HepG2 (cell line): ENCODE data around the gene KRTCAP3. TPM values are rescaled to one million over a fixed set of nuclear protein-coding genes. Genes with fewer than 3 reads are reported as not detected.

ENCODE experiments used
- ARHGAP35 ChIP-seq: sonication (generic); formaldehyde crosslinking; IDR thresholded peaks from 2 replicates; pipeline ENCODE4 v1.9.0; 2022; ENCODE audit warnings: mild to moderate bottlenecking, inconsistent platforms, moderate library complexity, missing genetic modification reagents, borderline replicate concordance
- ATF7 ChIP-seq, 2 experiments: fragments of 450-650 bp in 1 of 2; sonication (generic) in 1 of 2; formaldehyde crosslinking in 1 of 2; IDR thresholded peaks; 2 replicates each; pipeline versions ENCODE4 v1.4.0 to v1.6.1; 2016 to 2020; ENCODE audit warnings: antibody characterized with exemption in 1 of 2, mild to moderate bottlenecking in 1 of 2, missing genetic modification reagents in 1 of 2
- CREM ChIP-seq, 2 experiments: sonication (generic) in 1 of 2; formaldehyde crosslinking in 1 of 2; IDR thresholded peaks; 2 replicates each; pipeline versions ENCODE4 v1.4.0 to v1.6.1; 2016 to 2020; ENCODE audit warnings: antibody characterized with exemption in 1 of 2, mild to moderate bottlenecking in 1 of 2, missing genetic modification reagents in 1 of 2
- EZH2 ChIP-seq: conservative IDR thresholded peaks from 2 replicates; pipeline ENCODE4 v1.6.1; 2012; ENCODE audit warnings: mild to moderate bottlenecking, low read depth, low read length, moderate library complexity
- HDAC2 ChIP-seq: sonication (generic); formaldehyde crosslinking; IDR thresholded peaks from 2 replicates; pipeline ENCODE4 v1.4.0; 2020; ENCODE audit warnings: missing genetic modification reagents
- HMGA1 ChIP-seq: sonication (generic); formaldehyde crosslinking; conservative IDR thresholded peaks from 2 replicates; pipeline ENCODE4 v1.4.0; 2020; ENCODE audit warnings: missing genetic modification reagents
- HOXA3 ChIP-seq: sonication (generic); formaldehyde crosslinking; IDR thresholded peaks from 2 replicates; pipeline ENCODE4 v1.5.0; 2020; ENCODE audit warnings: missing genetic modification reagents
- MAFF ChIP-seq: IDR thresholded peaks from 2 replicates; pipeline ENCODE4 v1.6.1; 2011; ENCODE audit warnings: low read depth, low read length, improper control_type of control experiment
- MBD4 ChIP-seq: IDR thresholded peaks from 2 replicates; pipeline ENCODE4 v1.6.1; 2012; ENCODE audit warnings: low read length, inconsistent platforms, borderline replicate concordance
- NFE2 ChIP-seq: sonication (generic); formaldehyde crosslinking; IDR thresholded peaks from 2 replicates; pipeline ENCODE4 v1.4.0; 2020; ENCODE audit warnings: missing genetic modification reagents
- NFKBIZ ChIP-seq: IDR thresholded peaks from 2 replicates; pipeline ENCODE4 v1.6.1; 2018; ENCODE audit warnings: missing genetic modification reagents, missing compliant biosample characterization
- ONECUT2 ChIP-seq: sonication (generic); formaldehyde crosslinking; IDR thresholded peaks from 2 replicates; pipeline ENCODE4 v1.4.0; 2020; ENCODE audit warnings: missing genetic modification reagents
- PCBP1 ChIP-seq: fragments of 200-400 bp; formaldehyde crosslinking; IDR thresholded peaks from 2 replicates; pipeline ENCODE4 v1.6.1; 2017; ENCODE audit warnings: mild to moderate bottlenecking, low read depth, low read length, borderline replicate concordance
- POLR2G ChIP-seq: fragments of 200-400 bp; formaldehyde crosslinking; IDR thresholded peaks from 2 replicates; pipeline ENCODE4 v1.6.1; 2018; ENCODE audit warnings: mild to moderate bottlenecking, low read depth, low read length, moderate library complexity
- PRPF4 ChIP-seq: fragments of 200-400 bp; formaldehyde crosslinking; IDR thresholded peaks from 2 replicates; pipeline ENCODE4 v1.6.1; 2016; ENCODE audit warnings: low read length, low read depth; ENCODE audit not compliant: poor library complexity, severe bottlenecking
- SALL2 ChIP-seq: sonication (generic); formaldehyde crosslinking; IDR thresholded peaks from 2 replicates; pipeline ENCODE4 v1.8.1; 2023; ENCODE audit warnings: mild to moderate bottlenecking, missing genetic modification reagents, inconsistent platforms
- SNAI1 ChIP-seq: sonication (generic); formaldehyde crosslinking; IDR thresholded peaks from 2 replicates; pipeline ENCODE4 v1.5.0; 2020; ENCODE audit warnings: mild to moderate bottlenecking, missing genetic modification reagents, borderline replicate concordance
- TBP ChIP-seq: sonication (generic); formaldehyde crosslinking; IDR thresholded peaks from 2 replicates; pipeline ENCODE4 v1.5.0; 2020; ENCODE audit warnings: missing genetic modification reagents
- TEAD3 ChIP-seq: optimal IDR thresholded peaks from 2 replicates; pipeline ENCODE3; 2016; ENCODE audit warnings: borderline replicate concordance
- ZKSCAN5 ChIP-seq: sonication (generic); formaldehyde crosslinking; IDR thresholded peaks from 2 replicates; pipeline ENCODE4 v1.5.1; 2020; ENCODE audit warnings: mild to moderate bottlenecking, missing genetic modification reagents
- ZKSCAN8 ChIP-seq: IDR thresholded peaks from 2 replicates; pipeline ENCODE4 v1.6.1; 2016; ENCODE audit warnings: borderline replicate concordance, missing genetic modification reagents, missing compliant biosample characterization
- ZMAT3 ChIP-seq: sonication (generic); formaldehyde crosslinking; conservative IDR thresholded peaks from 2 replicates; pipeline ENCODE4 v1.7.0; 2021; ENCODE audit warnings: missing genetic modification reagents
- ZNF569 ChIP-seq: sonication (generic); formaldehyde crosslinking; IDR thresholded peaks from 2 replicates; pipeline ENCODE4 v1.5.0; 2020; ENCODE audit warnings: mild to moderate bottlenecking, missing genetic modification reagents, moderate library complexity, borderline replicate concordance
- polyA plus RNA-seq, 8 experiments: library from polyadenylated mRNA; depleted of rRNA in 3 of 8; stranded (reverse) in 7 of 8; unstranded in 1 of 8; fragments of >200 nt; fragmentation: Illumina TruSeq in 4 of 8; extraction: Trizol in 4 of 8; gene quantifications; 2 replicates each; pipeline versions ENCODE4 v1.2.1 to v1.2.3, GENCODE V29; 2011 to 2016; ENCODE audit warnings: low read depth in 4 of 8, missing spikeins in 1 of 8, mixed read lengths in 1 of 8; ENCODE audit not compliant: insufficient read depth in 1 of 8
- total RNA-seq, 5 experiments: library from RNA; depleted of rRNA; stranded (reverse); fragments of >200 nt; fragmentation: Illumina TruSeq; extraction: Trizol; gene quantifications; 2 replicates each; pipeline ENCODE4 v1.2.3, GENCODE V29; 2016; ENCODE audit warnings: low read depth in 1 of 5
- TF ChIP-seq, protein P1 (sequence below): IDR thresholded peaks from 2 replicates; pipeline ENCODE4 v1.4.0; 2020; ENCODE audit warnings: mild to moderate bottlenecking, missing genetic modification reagents
- TF ChIP-seq, protein P2 (sequence below): sonication (generic); formaldehyde crosslinking; IDR thresholded peaks from 2 replicates; pipeline ENCODE4 v1.5.1; 2020; ENCODE audit warnings: missing genetic modification reagents, mild to moderate bottlenecking, borderline replicate concordance

The KRTCAP3 gene
- total and polyA plus RNA-seq, 2 of the 13 experiments (the other 11 are each of a cell fraction or from before 2014, with no cell fraction given): 2.1 to 4.5 TPM

DNA sequence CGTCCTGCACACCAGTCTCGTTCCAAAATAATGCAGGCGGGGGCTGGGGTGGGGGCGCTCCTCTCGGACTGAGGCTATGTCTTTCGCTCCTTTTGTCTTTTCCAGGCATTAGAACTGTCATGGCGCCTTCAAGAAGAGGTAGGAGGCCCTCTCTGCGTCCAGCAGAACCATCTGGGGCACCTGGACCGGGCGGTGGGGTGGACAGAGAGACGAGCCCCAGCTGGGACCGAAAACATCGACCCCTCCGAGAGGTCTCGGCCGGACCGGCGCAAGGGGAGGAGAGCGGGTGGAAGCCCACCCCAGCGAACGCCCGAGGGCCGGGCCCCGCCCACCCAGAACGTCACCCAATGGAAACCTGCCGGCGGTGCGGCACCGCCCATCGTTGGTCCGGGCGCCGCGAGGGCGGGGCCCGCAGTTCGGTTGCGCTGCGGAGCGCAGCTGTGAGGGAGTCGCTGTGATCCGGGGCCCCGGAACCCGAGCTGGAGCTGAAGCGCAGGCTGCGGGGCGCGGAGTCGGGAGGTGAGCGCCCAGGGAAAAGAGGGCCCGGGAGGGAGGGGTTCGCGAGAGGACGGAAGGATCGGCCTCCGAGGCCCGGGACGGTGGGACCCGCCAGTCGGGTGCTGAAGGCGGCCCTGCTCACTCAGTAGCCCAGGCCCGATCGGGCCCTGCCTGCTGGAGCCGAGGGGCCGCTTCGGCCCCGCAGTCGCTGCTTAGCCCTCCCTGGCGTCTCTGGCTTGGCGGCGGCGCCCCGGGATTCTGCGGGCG, 13.8 kb upstream of the KRTCAP3 start, which contains the start of gene NRBP1 (continued):
- TF ChIP-seq POLR2G (peak; percentile 99), ATF7 (IDR thresholded peaks at IDR 0.05) (no peak), ATF7 (CRISPR knock-in tag; IDR thresholded peaks at IDR 0.05) (no peak; the same call in 1 of the 2 replicates), HMGA1 (CRISPR knock-in tag) (no peak), ZMAT3 (CRISPR knock-in tag) (peak; percentile 95), HOXA3 (CRISPR knock-in tag) (0 out of 2 replicates have a peak, but pooled peaks have one; percentile 61), NFKBIZ (CRISPR knock-in tag) (peak; percentile 66), MBD4 (no peak), TBP (CRISPR knock-in tag) (no peak), ZKSCAN8 (CRISPR knock-in tag) (no peak), MAFF (no peak), TEAD3 (CRISPR knock-in tag) (peak; percentile 35), SNAI1 (CRISPR knock-in tag) (peak; percentile 68; the same call in 1 of the 2 replicates), PCBP1 (0 out of 2 replicates have a peak, but pooled peaks have one; percentile 45), EZH2 (no peak), NFE2 (CRISPR knock-in tag) (0 out of 2 replicates have a peak, but pooled peaks have one; percentile 11), CREM (IDR thresholded peaks at IDR 0.05) (peak; percentile 36), CREM (CRISPR knock-in tag; IDR thresholded peaks at IDR 0.05) (no peak), SALL2 (CRISPR knock-in tag) (peak; percentile 42; the same call in 1 of the 2 replicates), HDAC2 (CRISPR knock-in tag) (peak; percentile 48), ZNF569 (CRISPR knock-in tag) (peak; percentile 97; the same call in 1 of the 2 replicates), ARHGAP35 (CRISPR knock-in tag) (peak; percentile 77; the same call in 1 of the 2 replicates), ONECUT2 (CRISPR knock-in tag) (no peak), ZKSCAN5 (no peak), PRPF4 (no peak)
- TF ChIP-seq, protein P1, sequence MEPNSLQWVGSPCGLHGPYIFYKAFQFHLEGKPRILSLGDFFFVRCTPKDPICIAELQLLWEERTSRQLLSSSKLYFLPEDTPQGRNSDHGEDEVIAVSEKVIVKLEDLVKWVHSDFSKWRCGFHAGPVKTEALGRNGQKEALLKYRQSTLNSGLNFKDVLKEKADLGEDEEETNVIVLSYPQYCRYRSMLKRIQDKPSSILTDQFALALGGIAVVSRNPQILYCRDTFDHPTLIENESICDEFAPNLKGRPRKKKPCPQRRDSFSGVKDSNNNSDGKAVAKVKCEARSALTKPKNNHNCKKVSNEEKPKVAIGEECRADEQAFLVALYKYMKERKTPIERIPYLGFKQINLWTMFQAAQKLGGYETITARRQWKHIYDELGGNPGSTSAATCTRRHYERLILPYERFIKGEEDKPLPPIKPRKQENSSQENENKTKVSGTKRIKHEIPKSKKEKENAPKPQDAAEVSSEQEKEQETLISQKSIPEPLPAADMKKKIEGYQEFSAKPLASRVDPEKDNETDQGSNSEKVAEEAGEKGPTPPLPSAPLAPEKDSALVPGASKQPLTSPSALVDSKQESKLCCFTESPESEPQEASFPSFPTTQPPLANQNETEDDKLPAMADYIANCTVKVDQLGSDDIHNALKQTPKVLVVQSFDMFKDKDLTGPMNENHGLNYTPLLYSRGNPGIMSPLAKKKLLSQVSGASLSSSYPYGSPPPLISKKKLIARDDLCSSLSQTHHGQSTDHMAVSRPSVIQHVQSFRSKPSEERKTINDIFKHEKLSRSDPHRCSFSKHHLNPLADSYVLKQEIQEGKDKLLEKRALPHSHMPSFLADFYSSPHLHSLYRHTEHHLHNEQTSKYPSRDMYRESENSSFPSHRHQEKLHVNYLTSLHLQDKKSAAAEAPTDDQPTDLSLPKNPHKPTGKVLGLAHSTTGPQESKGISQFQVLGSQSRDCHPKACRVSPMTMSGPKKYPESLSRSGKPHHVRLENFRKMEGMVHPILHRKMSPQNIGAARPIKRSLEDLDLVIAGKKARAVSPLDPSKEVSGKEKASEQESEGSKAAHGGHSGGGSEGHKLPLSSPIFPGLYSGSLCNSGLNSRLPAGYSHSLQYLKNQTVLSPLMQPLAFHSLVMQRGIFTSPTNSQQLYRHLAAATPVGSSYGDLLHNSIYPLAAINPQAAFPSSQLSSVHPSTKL: peak; percentile 63
- TF ChIP-seq, protein P2, sequence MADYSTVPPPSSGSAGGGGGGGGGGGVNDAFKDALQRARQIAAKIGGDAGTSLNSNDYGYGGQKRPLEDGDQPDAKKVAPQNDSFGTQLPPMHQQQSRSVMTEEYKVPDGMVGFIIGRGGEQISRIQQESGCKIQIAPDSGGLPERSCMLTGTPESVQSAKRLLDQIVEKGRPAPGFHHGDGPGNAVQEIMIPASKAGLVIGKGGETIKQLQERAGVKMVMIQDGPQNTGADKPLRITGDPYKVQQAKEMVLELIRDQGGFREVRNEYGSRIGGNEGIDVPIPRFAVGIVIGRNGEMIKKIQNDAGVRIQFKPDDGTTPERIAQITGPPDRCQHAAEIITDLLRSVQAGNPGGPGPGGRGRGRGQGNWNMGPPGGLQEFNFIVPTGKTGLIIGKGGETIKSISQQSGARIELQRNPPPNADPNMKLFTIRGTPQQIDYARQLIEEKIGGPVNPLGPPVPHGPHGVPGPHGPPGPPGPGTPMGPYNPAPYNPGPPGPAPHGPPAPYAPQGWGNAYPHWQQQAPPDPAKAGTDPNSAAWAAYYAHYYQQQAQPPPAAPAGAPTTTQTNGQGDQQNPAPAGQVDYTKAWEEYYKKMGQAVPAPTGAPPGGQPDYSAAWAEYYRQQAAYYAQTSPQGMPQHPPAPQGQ (CRISPR knock-in tag): no peak
